GM11168 (cell line): Measurements from ENCODE around the gene FNDC3B.

Source experiments
- in situ Hi-C: fragments of 300-500 bp; cut with MboI; formaldehyde crosslinking; loops from one replicate; pipeline ENCODE4 v1.12.0; 2022; ENCODE audit warnings: low sequenced_read_pairs; ENCODE audit not compliant: unreplicated experiment

The FNDC3B gene

DNA sequence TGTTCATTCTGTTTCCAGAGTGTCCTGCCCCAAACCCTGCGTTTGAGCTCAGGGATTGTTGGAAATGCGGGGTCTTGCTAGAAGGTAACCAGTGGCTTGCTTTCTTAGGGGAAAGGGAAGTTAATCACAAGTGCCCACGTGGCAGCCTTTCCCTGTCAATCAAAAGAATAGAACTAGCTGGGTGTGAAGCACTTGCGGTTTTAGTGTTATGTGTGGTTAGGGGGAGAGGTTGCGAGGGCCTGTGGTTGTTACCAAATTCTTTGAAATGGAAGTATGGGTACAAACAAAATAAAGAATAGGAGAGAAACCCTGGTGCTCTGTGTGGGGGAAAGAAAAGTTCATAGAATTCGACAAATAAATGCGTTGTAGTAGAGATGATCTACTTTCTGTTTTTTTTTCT, 67.6 kb downstream of the FNDC3B start:
- in situ Hi-C loops = no loop called here

DNA sequence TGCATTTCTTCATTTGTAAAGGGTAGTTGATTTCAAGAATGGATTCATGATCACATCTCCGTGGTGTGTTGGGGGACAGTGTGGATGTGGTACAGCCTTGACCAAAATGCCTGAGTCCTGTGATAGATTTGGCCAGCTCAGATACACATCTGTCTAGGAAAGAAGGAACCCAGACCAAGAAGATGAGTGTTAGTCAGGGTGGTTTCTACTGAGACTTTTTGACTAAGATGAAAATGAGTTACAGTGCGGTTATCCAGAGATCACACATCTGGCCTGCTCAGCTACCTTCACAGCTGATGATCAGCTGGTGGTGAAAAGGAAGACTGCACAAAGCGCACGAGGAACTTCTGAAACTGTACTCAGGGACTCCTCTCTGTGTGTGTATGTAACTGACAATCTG, 68.0 kb downstream of the FNDC3B start:
- in situ Hi-C loops = no loop called here

DNA sequence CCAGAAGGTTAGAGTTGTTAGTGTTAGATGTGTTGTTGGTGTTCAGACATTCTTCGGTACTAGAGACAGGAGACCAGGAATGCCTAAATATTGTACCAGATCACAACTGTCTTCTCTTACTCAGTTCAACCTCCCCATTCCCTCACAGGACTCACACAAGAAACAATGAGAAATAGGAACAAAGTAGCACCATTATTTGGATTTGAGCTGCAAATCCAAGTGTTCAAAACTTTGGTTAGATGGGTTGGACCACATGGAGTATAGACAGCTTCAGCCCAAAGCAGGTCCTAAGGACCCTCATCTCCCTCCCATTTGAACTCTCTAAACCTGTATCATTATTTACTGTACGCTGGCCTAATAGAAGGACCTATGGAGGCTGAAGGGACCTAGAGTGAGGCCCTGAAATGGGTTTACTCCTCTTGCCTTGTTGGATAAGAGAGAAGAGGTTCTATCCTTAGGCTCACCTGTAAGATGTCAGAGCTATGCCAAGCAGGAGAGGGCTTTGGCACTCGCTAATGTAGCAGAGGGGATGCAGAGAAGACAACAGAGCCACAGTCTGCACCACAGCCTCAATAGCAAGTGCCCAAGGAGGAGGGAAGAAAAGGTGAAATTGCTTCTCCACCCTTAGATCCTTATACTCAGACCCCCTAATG, 70.9 kb downstream of the FNDC3B start:
- in situ Hi-C loops = no loop called here

DNA sequence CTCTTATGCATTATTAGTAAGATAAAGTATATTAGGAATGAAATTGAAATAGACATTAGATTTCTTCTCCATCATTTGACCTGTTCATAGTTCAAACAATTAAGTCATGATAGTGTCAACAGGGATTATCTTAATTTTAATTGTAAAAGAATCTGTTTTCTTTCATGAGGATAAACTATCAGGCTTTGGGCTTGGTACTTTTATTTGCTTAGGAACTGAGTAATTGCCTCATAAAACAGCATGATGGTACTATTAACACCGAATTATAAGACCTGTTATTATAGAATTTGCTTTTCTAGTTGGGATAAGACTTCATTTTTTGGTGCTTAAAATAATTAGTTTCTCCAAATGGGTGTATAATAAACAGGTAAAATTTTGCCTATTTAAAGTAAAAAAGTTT, 71.8 kb downstream of the FNDC3B start:
- in situ Hi-C loops = no loop called here

GRCh38 chr3:172112078-172112733, 72.8 kb downstream of the FNDC3B start:
- in situ Hi-C loops = no loop called here

DNA sequence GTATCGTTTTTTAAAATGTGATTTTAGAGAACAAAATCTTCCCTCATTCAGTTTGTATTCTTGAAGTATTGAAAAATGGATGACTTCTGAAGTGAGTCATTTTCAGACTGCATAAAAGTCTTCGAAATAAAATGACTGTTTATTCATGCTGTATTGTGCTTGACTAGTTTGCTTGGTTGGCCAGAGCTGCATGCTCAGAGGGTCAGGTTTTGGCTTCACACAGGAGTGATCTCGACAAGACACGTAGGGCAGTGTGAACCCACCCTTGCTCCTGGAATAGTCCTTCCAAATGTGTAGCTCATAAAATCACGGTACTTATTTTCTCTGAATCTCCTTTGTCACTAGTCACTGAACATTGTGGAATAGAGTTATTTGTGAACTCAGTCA, 73.3 kb downstream of the FNDC3B start:
- in situ Hi-C loops = no loop called here

DNA sequence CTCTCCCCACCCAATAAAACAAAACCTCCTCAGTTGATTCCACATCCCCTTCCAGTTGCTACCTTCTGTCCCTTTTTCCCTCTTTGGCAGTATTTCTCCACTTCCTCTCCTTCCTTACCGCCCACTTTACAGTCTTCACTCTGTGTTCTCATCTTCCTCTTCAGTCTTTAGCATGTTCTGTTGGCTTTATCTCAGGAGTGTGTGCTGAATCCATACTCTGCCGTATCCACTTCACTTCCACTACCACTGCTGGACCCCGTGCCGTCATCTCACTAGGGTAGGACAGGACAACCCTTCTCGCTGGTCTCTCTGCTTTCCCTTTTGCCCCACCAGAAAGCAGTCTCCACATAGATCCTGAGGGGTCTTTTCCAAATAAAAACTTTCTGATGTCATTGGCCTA, 74.3 kb downstream of the FNDC3B start:
- in situ Hi-C loops = no loop called here

DNA sequence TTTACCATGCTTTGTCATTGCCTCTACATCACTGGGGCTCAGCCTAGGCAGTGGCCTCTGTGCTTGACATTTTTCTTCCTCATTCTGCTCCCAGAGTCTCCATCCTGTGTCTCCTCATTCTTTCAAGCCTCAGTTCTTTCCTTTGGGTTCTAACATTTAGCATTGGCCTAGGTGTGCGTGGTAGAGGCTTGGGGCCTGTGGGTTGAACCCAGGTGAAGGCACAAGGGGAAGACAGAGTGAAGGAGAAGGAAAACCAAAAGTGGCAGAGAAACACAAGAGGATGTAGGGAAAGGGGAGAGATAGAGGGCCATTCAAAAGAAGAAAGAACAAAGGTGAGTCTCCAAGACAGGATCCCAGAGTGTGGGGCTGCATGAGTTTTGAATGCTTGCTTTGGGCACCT, 75.7 kb downstream of the FNDC3B start:
- in situ Hi-C loops = no loop called here

DNA sequence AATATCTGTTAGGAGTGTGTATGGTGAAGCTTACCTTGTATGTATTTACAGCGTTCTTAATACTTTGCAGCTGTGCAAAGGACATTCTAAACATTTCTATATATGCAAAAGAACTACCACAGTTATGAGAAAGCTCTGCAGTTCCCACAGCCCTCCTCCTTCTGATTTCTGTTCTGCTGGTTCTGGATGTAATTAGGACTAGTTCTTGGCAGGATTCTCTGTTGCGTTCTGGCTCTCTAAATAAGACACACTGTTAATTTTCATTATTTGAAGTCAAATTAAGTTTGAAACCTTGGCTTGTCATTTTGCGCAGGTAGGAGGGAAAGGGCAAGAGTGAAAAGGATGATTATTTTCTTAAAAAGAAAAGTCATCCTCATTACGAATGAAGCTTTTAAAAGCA, 76.4 kb downstream of the FNDC3B start:
- in situ Hi-C loops = no loop called here

- in situ Hi-C loops = no loop called here
These were observed 78.6 kb downstream of the FNDC3B start for GRCh38 chr3:172118019-172118418.

GRCh38 chr3:172119266-172119969, 80.0 kb downstream of the FNDC3B start:
- in situ Hi-C loops = no loop called here

DNA sequence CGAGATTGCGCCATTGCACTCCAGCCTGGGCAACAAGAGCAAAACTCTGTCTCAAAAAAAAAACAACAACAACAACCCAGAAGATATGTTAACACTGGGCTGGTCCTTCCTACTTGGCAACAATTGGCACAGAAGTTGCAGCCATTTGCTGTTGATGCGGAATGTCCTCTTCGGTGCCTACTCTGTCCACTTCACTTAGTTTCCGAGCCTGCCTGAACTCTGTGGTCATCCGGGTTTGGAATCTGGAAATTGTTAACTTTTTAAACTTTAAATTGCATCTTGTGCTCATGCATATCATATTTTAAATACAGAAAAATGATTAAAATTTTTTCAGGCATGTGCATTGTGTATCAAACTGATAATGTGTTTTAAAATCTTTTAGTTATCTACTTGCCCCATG, 81.5 kb downstream of the FNDC3B start:
- in situ Hi-C loops = no loop called here

DNA sequence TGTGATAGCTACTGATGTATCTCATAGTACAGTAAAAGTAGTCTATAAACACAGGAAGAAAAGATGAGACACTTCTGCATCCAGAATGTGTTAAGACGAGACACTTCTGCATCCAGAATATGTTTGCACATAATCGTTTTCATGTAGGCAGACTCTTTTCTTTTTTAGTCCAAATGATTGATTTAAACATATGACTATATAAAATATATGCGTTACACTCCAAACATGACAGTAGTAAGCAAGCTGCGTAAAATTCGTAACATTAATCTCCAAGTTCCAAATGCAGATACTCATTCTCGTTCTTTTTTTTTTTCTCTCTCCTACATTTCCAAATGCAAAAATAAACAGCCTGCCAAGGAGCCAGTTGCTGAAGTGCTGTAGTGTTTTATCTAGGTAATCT, 82.6 kb downstream of the FNDC3B start:
- in situ Hi-C loops = no loop called here

- in situ Hi-C loops = no loop called here
These were observed 84.9 kb downstream of the FNDC3B start for GRCh38 chr3:172124271-172124670.

DNA sequence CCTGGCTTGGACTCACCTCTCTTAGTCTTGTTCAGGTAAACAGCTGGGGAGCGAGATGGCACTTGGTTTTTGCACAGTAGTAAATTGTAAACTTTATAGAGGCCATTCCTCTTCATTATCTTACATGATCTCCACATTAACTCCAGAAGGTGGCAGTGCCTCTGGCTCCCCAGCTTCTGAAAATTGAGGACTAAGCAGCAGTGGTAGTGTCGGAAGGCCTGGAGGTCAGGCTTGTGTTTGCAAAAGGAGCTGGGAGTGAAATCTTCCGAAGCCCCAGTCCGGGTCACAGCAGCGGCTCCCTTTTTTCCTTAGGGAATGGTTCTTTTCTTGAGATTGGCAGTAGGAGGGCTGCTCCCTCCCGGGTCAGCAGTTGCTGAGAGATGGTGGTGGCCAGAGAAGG, 85.7 kb downstream of the FNDC3B start:
- in situ Hi-C loops = no loop called here

- in situ Hi-C loops = no loop called here
These were observed 86.6 kb downstream of the FNDC3B start for GRCh38 chr3:172125963-172126457.

GRCh38 chr3:172126741-172127140, 87.4 kb downstream of the FNDC3B start:
- in situ Hi-C loops = no loop called here

DNA sequence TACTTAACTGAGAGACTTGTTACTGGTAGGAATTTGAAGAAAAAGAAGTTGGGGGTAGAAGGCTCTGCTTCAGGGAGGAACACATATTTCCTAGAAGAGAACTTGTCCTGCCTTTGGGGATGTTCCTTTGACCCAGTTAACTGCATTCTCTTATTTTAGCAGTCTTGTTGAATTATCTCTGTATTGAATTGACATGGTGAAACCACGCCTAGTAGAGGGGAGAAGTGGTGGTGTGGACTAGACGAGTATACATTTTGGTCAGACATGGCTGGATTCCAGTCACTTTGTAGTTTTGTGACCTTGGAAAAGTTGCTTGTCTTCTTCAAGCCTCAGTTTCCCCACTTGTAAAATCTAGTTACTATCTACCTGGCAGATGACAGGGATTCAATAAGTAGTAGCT, 87.8 kb downstream of the FNDC3B start:
- in situ Hi-C loops = no loop called here

DNA sequence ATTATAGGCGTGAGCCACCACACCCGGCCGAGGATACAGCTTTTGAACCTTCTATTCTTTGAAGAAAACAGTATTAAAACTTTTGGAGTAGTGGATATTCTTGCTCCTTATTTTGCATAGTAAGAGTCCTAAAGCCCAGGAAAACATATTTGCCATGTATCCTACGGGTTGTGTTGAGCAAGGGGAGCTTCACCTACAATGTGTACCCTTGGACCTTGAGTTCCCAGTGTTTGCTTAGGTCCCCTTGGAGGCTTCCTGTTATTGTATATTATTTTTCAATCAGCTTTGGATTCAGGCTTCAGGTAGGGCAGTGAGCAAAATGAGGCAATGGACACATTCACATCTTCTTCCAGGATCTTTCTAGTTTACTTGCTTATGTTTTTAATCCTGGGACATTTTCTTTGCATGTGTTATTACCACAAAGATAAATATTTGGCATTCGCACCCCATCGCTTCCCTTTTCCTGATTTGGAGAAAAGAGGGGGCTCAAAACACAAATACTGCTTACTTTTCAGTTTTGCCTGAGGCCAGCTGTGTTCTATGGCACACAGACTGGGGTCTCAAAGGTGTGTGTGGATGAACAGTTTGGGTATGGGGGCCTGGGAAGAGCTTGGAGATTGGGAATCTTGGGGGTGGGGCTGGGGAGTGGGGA, 88.7 kb downstream of the FNDC3B start:
- in situ Hi-C loops = no loop called here

DNA sequence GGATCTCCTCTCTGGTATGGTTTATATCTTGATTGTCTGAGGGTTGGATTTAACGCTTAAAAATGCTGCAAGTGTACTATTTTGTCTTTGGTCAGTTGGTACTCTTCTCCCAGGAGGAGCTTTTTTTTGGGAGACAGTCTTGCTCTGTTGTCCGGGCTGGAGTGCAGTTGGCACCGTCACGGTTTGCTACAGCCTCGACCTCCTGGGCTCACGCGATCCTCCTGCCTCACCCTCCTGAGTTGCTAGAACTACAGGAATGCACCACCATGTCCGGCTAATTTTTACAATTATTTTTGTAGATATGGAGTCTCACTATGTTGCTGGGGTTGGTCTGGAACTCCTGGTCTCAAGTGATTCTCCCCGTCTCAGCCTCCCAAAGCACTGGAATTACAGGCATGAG, 89.5 kb downstream of the FNDC3B start:
- in situ Hi-C loops = no loop called here

- in situ Hi-C loops = no loop called here
These were observed 90.1 kb downstream of the FNDC3B start for GRCh38 chr3:172129498-172129849.
